ENCODE data around the gene SDCCAG8.

SDCCAG8 gene

DNA sequence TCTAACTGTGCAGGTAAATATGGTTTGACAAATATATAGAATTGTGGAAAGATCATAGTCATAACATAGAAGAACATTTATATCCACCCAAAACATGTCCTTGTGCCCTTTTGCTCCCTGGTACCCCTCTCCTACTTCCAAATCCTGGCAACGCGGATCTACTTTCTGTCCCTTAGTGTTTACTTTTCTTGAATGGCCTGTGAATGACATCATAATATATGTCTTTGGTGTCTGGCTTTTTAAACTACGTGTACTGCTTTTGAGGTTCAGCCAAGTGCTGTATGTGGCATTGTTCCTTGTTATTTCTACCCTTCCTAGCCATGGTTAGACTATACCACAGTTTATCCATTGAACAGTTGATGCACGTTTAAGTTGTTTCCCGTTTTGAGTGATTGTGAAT is 155.6 kb downstream of the SDCCAG8 start:
- DNase-seq (ENCODE audit: extremely low read depth, low read depth): no peak
- TF ChIP-seq, protein P1, sequence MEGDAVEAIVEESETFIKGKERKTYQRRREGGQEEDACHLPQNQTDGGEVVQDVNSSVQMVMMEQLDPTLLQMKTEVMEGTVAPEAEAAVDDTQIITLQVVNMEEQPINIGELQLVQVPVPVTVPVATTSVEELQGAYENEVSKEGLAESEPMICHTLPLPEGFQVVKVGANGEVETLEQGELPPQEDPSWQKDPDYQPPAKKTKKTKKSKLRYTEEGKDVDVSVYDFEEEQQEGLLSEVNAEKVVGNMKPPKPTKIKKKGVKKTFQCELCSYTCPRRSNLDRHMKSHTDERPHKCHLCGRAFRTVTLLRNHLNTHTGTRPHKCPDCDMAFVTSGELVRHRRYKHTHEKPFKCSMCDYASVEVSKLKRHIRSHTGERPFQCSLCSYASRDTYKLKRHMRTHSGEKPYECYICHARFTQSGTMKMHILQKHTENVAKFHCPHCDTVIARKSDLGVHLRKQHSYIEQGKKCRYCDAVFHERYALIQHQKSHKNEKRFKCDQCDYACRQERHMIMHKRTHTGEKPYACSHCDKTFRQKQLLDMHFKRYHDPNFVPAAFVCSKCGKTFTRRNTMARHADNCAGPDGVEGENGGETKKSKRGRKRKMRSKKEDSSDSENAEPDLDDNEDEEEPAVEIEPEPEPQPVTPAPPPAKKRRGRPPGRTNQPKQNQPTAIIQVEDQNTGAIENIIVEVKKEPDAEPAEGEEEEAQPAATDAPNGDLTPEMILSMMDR (IDR thresholded peaks at IDR 0.05; ENCODE audit: low read depth, low read length): no peak

- DNase-seq (ENCODE audit: extremely low read depth, low read depth): no peak
Observed at GRCh38 chr1:243413431-243414151, 157.8 kb downstream of the SDCCAG8 start.

GRCh38 chr1:243414152-243414494 is 158.3 kb downstream of the SDCCAG8 start:
- no peak for DNase-seq (ENCODE audit: extremely low read depth, low read depth)
- TF ChIP-seq, protein P1 (IDR thresholded peaks at IDR 0.05; ENCODE audit: low read depth, low read length): no peak

More at GRCh38 chr1:243413431-243414151, 157.8 kb downstream of the SDCCAG8 start:
- TF ChIP-seq, protein P1 (IDR thresholded peaks at IDR 0.05; ENCODE audit: low read depth, low read length): no peak

- TF ChIP-seq, protein P1 (IDR thresholded peaks at IDR 0.05; ENCODE audit: low read depth, low read length): no peak
- DNase-seq (ENCODE audit: extremely low read depth, low read depth): no peak
Observed at GRCh38 chr1:243415663-243416408, 160.0 kb downstream of the SDCCAG8 start.

- TF ChIP-seq, protein P1 (IDR thresholded peaks at IDR 0.05; ENCODE audit: low read depth, low read length): no peak
- no peak for DNase-seq (ENCODE audit: extremely low read depth, low read depth)
Observed at GRCh38 chr1:243416495-243416894, 160.7 kb downstream of the SDCCAG8 start.

GRCh38 chr1:243420016-243420945 is 164.4 kb downstream of the SDCCAG8 start:
- DNase-seq (ENCODE audit: extremely low read depth, low read depth): no peak

More at GRCh38 chr1:243420016-243420945, 164.4 kb downstream of the SDCCAG8 start:
- TF ChIP-seq, protein P1 (IDR thresholded peaks at IDR 0.05; ENCODE audit: low read depth, low read length): no peak
